GM23338 (cell line): ENCODE measurements around the gene PCGF3. TPM values are rescaled to one million over a fixed set of nuclear protein-coding genes. Genes with fewer than 3 reads are reported as not detected.
A peak's percentile ranks its signal among the peaks of the same experiment; 100 is the strongest.

Experiments used
- ATAC-seq: fragments of 200-7000 bp; cut with Tn5 transposase; 3 replicates; pipeline ENCODE4 v1.9.1; 2020
- DNase-seq: peaks from one replicate; pipeline ENCODE4 v3.0.0-alpha.2; 2015; ENCODE audit warnings: low spot score
- H2AFZ ChIP-seq: fragments of 200-600 bp; sonication (generic); 2 replicates; pipeline ENCODE4 v1.8.0; 2016; ENCODE audit warnings: antibody characterized with exemption, mild to moderate bottlenecking, moderate library complexity
- H3F3A ChIP-seq: fragments of 200-600 bp; sonication (generic); replicated peaks from 2 replicates; pipeline ENCODE4 v1.8.0; 2017; ENCODE audit warnings: antibody characterized with exemption, mixed run types, low read depth
- H3K27ac ChIP-seq: fragments of 200-600 bp; sonication (generic); 2 replicates; pipeline ENCODE4 v1.6.1; 2016; ENCODE audit warnings: low read depth
- H3K27me3 ChIP-seq: fragments of 200-600 bp; sonication (generic); 2 replicates; pipeline ENCODE4 v1.8.0; 2016; ENCODE audit warnings: mild to moderate bottlenecking, mixed run types, moderate library complexity; ENCODE audit not compliant: insufficient read depth
- H3K36me3 ChIP-seq: fragments of 200-600 bp; sonication (generic); 2 replicates; pipeline ENCODE4 v1.8.0; 2016; ENCODE audit warnings: mild to moderate bottlenecking; ENCODE audit not compliant: insufficient read depth
- H3K4me1 ChIP-seq: fragments of 200-600 bp; sonication (generic); 2 replicates; pipeline ENCODE4 v1.8.0; 2016; ENCODE audit warnings: mild to moderate bottlenecking, moderate library complexity; ENCODE audit not compliant: insufficient read depth
- H3K4me2 ChIP-seq: fragments of 200-600 bp; sonication (generic); 2 replicates; pipeline ENCODE4 v1.7.1; 2017; ENCODE audit warnings: mixed run types
- H3K4me3 ChIP-seq: fragments of 200-600 bp; sonication (generic); 2 replicates; pipeline ENCODE4 v1.6.1; 2016; ENCODE audit warnings: mixed run types
- H3K79me2 ChIP-seq: fragments of 200-600 bp; sonication (generic); replicated peaks from 2 replicates; pipeline ENCODE4 v1.8.0; 2017; ENCODE audit warnings: mild to moderate bottlenecking; ENCODE audit not compliant: insufficient read depth
- H3K9me2 ChIP-seq: fragments of 200-600 bp; sonication (generic); 2 replicates; pipeline ENCODE4 v1.8.0; 2017; ENCODE audit not compliant: insufficient read depth
- H4K20me1 ChIP-seq: fragments of 200-600 bp; sonication (generic); replicated peaks from 2 replicates; pipeline ENCODE4 v1.8.0; 2017; ENCODE audit warnings: mild to moderate bottlenecking; ENCODE audit not compliant: insufficient read depth
- H3K27ac Mint-ChIP-seq: 2 replicates; pipeline ENCODE4 v1.8.0; 2020; ENCODE audit warnings: inconsistent platforms, mild to moderate bottlenecking, moderate library complexity, mixed read lengths
- H3K27me3 Mint-ChIP-seq: 3 replicates; pipeline ENCODE4 v1.8.0; 2022; ENCODE audit warnings: low read depth, mild to moderate bottlenecking, moderate library complexity, mixed read lengths, inconsistent platforms; ENCODE audit not compliant: insufficient read depth, poor library complexity
- H3K36me3 Mint-ChIP-seq: 3 replicates; pipeline ENCODE4 v1.8.0; 2021; ENCODE audit warnings: low read depth, mild to moderate bottlenecking, inconsistent platforms, moderate library complexity, mixed read lengths
- H3K4me1 Mint-ChIP-seq: 3 replicates; pipeline ENCODE4 v1.8.0; 2020; ENCODE audit warnings: mild to moderate bottlenecking, inconsistent platforms, mixed read lengths
- H3K4me3 Mint-ChIP-seq: 3 replicates; pipeline ENCODE4 v1.8.0; 2021; ENCODE audit warnings: moderate library complexity, mild to moderate bottlenecking, inconsistent platforms, mixed read lengths
- H3K9me3 Mint-ChIP-seq: 3 replicates; pipeline ENCODE4 v1.8.0; 2020; ENCODE audit warnings: moderate library complexity, mild to moderate bottlenecking, inconsistent platforms, mixed read lengths
- EZH2 ChIP-seq: fragments of 200-600 bp; sonication (generic); IDR thresholded peaks from one replicate; pipeline ENCODE4 v1.8.0; 2017; ENCODE audit warnings: antibody characterized with exemption, mild to moderate bottlenecking, low read depth; ENCODE audit not compliant: unreplicated experiment
- JUNB ChIP-seq: IDR thresholded peaks from one replicate; pipeline ENCODE4 v1.6.1; 2016; ENCODE audit warnings: antibody characterized with exemption; ENCODE audit not compliant: unreplicated experiment
- NANOG ChIP-seq: IDR thresholded peaks from 2 replicates; pipeline ENCODE4 v1.6.1; 2016; ENCODE audit warnings: antibody characterized with exemption, borderline replicate concordance
- REST ChIP-seq: IDR thresholded peaks from one replicate; pipeline ENCODE4 v1.6.1; 2018; ENCODE audit warnings: antibody characterized with exemption; ENCODE audit not compliant: unreplicated experiment
- STAT1 ChIP-seq: IDR thresholded peaks from one replicate; pipeline ENCODE4 v1.6.1; 2016; ENCODE audit warnings: antibody characterized with exemption; ENCODE audit not compliant: unreplicated experiment
- ZNF462 ChIP-seq: fragments of 250-450 bp; sonication (Bioruptor Pico); IDR thresholded peaks from 2 replicates; pipeline ENCODE4 v1.5.0; 2020; ENCODE audit warnings: mild to moderate bottlenecking, moderate library complexity
- polyA plus RNA-seq: library from polyadenylated mRNA; unstranded; fragments of >200 nt; fragmentation: Nextera tagmentation; extraction: Ambion mirVana; gene quantifications from 2 replicates; pipeline ENCODE4 v1.2.1, GENCODE V29; 2016
- total RNA-seq: library from RNA; depleted of rRNA; stranded (reverse); fragments of >200 nt; shearing (Covaris generic); gene quantifications from 2 replicates; pipeline ENCODE4 v1.2.3, GENCODE V29; 2014

Gene PCGF3
- total and polyA plus RNA-seq, 2 experiments from 2014 or later = 33.1 to 49.0 TPM

GRCh38 chr4:661231-661630 is 44.4 kb upstream of the PCGF3 start:
- H4K20me1 ChIP-seq = no peaks in the 10 kb centered on the region; the same call in 1 of the 2 replicates
- Mint-ChIP-seq H3K27me3 (peaks cover 8% of the 10 kb centered on the region), H3K4me1 (no peaks in the 10 kb centered on the region; the same call in 2 of the 3 replicates), H3K4me3 (no peak overlapping the region), H3K9me3 (no peaks in the 10 kb centered on the region; the same call in 2 of the 3 replicates), H3K36me3 (peaks cover 12% of the 10 kb centered on the region), H3K27ac (no peak overlapping the region)
- H3K79me2 ChIP-seq = no peaks in the 10 kb centered on the region
- no peaks in the 10 kb centered on the region for H3K4me1 ChIP-seq
- H3K27ac ChIP-seq = no peak overlapping the region
- H3K9me2 ChIP-seq = no peaks in the 10 kb centered on the region
- H3K4me3 ChIP-seq = no peak overlapping the region
- ATAC-seq (no peak), DNase-seq (no peak)
- no peak for TF ChIP-seq STAT1
- no peak for TF ChIP-seq JUNB
- TF ChIP-seq REST = no peak
- no peak for TF ChIP-seq NANOG
- H3K36me3 ChIP-seq = no peaks in the 10 kb centered on the region
- H3K4me2 ChIP-seq = no peak overlapping the region
- no peak overlapping the region for H2AFZ ChIP-seq
- 0 out of 2 replicates have a peak, but pooled peaks cover 2% of the 10 kb centered on the region for H3F3A ChIP-seq
- no peaks in the 10 kb centered on the region for H3K27me3 ChIP-seq

- Histone ChIP-seq H3K79me2 (no peaks in the 10 kb centered on the region), H3K4me3 (no peak overlapping the region), H3K4me1 (no peaks in the 10 kb centered on the region), H3K27ac (no peak overlapping the region), H3K27me3 (no peaks in the 10 kb centered on the region), H3K9me2 (no peaks in the 10 kb centered on the region), H3F3A (0 out of 2 replicates have a peak, but pooled peaks cover 2% of the 10 kb centered on the region), H2AFZ (no peak overlapping the region), H3K4me2 (no peak overlapping the region), H4K20me1 (no peaks in the 10 kb centered on the region; the same call in 1 of the 2 replicates), H3K36me3 (no peaks in the 10 kb centered on the region)
- Mint-ChIP-seq H3K27ac (no peak overlapping the region), H3K27me3 (peaks cover 8% of the 10 kb centered on the region), H3K4me1 (no peaks in the 10 kb centered on the region; the same call in 2 of the 3 replicates), H3K36me3 (peaks cover 12% of the 10 kb centered on the region), H3K4me3 (peak overlapping the region; percentile 19; the same call in 1 of the 3 replicates), H3K9me3 (no peaks in the 10 kb centered on the region; the same call in 2 of the 3 replicates)
- ATAC-seq = no peak
- no peak for DNase-seq
- TF ChIP-seq EZH2 (no peak), REST (no peak), ZNF462 (CRISPR knock-in tag) (no peak)
Measured at GRCh38 chr4:661881-662761, 43.5 kb upstream of the PCGF3 start.
